HG02970 (cell line): Measurements from ENCODE around the gene CDH20.

Experiments
- ATAC-seq: cut with Tn5 transposase; IDR thresholded peaks from one replicate; pipeline ENCODE4 v1.9.1; 2021; ENCODE audit warnings: mild to moderate bottlenecking, moderate library complexity, moderate number of reproducible peaks; ENCODE audit not compliant: unreplicated experiment, low FRiP score

The CDH20 gene

DNA sequence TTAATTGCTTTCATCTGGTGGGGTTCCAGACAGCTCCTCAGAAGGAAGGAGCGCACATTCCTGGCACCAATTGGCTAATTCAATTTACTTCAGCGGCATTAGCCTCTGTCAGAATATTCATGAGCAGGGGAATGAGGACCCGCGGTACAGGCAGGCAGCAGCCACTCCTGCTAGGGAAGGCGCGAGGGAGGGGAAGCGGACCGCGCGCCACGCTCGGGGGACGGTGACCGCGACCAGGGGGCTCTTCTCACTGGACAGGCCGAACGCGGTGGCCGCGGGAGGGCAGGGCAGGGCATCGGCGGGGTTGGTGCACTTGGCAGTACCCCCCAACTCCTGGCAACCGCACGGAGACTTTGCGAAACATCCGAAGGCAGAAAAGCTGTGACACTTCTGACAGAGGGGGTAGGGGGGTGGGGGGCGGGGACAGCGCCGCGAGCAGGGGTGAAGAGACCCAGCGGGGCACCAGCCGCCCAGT is at the start of gene CDH20:
TSS of gene CDH20 (plus strand) at position 160 of the 475 bp plus-strand sequence.
- no peak for ATAC-seq

DNA sequence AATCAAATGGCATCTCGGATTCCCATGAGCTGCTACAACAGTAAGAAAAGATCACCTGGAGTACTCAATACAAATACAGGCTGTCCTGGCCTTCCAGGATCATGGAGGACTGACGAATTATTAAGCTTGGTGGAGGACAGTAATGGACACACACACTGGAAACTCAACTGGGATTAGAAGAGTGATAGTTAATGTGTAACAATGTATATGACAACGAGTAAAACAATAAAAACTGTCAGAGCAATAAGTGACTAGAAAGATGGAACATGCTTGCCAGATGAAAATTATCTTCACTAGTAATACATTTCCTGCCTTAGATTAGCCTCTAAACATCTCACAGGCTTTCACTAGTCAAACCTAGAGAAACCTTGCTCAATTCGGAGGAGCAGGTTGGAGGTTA is 49.2 kb upstream of the CDH20 start:
- ATAC-seq: no peak

DNA sequence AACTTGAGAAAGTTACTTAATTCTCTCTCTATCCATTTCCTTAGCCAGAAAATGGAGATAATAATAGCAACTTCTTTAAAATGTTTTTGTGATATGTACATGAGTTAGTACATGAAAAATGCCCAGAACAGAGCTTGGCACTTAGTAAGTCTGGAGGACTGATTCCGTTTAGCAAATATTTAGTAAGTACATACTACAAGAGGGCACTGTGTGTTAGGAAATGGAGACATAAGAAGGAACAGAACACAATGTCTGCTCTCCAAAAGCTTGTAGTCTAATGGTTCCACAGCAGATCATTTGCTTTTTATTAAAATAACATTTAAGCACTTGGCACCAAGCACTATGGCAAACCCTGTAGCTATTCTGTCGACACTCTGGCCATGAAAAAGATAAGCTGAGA is 47.5 kb upstream of the CDH20 start:
- ATAC-seq: no peak

DNA sequence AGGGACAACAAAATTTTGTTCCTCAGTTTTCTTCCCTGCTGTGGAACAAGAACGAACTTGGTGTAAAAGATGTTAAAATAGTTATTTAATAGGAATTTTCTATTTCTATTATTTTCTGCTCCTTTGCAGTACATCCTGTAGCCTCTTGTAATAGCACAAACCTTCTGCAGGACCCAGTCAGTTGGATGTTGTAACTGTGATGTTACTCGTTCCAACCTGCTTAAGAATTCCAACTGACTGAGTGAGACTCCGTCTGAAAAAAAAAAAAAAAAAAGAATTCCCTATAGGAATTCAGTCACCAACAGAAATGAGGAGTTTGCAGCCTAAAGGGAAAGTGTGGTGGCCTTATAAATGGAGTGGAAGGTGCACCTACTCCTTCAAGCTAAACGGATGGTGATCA is 46.4 kb upstream of the CDH20 start:
- ATAC-seq: no peak

DNA sequence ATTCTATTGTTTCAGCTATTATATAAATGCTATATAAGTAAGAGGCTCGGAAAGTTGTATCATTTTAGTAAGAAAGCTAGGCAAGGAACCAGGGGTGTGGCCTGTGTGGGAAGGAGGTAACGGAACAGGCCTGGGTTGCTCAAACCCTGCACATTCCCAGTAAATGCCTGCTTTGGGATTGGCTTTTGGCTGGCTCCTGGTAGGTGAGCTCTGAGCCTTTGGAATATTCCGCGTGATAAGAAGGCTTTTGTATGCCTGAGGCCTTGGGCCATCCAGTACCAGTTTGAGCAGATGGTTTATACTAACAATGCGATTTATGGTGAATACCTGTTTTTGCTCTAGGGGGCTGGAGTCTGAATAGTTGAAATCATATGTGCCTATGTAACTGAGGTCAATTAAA is 42.6 kb upstream of the CDH20 start:
- no peak for ATAC-seq

DNA sequence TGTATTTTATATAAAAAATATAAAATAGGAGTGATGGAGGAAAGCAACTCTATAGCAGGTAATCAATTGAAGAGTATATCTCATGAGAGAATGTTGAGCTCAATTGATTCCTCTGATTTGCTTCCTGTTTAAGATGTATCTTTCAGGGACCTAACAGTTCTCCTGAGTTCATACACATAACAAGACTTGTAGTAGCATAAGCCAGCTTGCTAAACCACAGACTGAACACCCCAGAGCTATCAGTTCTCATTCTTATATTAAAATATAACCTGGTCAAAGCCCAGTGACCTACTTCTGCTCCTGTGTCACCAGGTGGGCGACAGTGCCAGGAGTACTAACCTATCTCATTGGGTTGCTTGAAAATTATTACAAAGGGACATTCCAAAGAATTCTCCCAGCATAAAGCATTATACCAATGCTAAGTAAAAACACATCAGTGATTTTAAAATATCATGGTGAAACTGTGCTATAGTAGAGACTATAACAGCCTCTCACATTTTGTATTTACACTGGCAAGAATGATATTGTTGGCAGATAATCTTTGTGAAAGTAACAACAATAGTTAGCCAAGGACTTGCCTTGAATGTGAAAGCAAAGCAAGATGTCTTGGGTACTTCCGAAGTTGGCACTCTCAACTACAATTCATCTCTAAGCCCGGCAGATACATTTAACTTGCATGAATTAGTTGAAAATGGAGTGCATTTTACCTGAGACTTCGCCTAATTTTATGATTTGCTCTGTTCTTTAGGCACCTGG is 40.8 kb upstream of the CDH20 start:
- no peak for ATAC-seq

DNA sequence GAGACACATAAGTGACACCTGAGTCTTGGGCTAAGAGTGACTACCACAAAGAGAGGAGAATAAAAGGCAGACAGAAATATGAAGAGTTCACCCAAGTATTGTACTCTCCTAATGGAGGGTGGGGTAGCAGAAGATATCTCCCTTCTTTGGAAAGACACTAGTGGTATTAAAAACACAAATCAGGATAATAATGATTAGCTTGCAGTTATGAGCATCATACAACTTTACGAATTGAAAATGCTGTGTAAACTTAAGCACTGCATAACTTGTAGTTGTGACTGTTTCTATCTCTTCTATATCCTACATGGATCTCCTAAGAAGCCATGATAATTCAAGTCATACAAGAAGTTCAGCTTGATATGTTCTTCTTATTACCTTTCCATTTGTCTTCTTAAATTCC is 38.1 kb upstream of the CDH20 start:
- no peak for ATAC-seq

DNA sequence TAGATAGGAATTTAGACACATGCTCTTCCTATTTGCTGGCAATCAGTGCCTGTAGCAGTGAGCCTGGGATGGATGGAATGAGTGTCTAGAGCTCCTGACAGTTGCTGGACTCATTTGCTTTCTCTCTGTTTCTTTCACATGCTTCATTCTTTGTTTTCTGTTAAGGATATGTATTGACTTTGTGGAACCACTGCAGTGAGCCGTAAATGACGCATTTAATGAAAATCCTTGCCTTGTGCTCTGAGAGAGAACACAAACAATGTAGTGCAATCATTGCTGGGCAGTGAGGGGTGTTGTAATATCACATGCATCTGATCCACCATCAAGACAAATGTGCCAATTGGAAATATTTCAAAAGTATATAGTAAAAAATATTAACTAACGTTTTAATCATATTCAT is 25.2 kb upstream of the CDH20 start:
- ATAC-seq: no peak

DNA sequence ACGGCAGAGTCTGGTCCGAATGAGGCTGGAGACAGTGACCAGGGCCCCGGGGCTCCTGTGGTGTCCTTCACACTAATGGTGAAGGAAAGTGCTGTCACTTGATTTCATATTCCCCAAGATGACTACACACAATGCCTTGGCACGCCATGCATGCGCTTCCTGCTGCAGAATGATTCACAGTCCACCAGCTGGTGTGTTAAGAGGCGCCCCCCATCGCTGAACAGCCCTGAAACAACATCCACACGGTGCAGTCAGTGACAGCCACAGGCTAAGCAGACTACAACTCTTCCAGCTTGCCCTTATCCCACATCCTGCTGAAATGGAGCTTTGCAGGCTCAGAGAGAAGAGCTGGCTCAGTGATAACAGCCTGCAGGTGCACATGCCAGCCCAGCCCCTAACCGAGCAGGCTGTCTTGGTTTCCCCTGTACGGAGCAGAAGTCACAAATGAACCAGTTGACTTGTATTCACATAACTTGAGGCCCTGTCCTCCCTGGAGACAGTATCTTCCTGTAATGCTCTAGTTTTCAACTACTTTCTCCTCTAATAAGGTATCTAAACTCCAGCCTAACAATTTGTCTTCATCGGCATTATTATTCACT is 24.3 kb upstream of the CDH20 start:
- ATAC-seq: no peak

DNA sequence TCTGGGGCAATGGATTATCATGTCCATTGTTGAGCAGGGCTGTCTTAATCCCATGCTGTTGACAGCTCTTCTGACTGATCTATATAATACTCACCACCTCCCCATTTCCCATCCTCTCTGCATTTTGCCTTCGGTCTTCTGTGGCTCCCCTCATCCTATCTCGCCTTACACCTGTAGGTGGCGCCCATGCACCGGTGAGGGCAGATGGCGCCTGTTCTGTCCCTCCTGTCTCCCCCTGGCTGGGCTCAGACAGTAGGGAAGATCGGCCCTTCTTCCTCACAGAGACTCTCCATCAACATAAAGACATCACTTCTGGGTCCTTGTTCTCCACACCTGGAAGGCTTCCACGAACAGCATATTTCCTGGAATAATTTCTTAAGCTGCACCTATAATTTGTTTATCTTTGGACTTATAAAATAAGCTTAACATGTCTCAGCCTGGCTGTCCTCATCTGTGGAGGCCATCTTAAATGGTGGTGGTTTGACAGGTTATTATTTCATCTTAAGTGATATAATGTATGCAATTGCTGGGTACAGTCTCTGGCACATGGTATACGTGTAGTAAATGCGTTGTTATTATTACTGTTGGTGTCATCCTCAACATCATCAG is 10.9 kb upstream of the CDH20 start:
- ATAC-seq: peak; percentile 89

DNA sequence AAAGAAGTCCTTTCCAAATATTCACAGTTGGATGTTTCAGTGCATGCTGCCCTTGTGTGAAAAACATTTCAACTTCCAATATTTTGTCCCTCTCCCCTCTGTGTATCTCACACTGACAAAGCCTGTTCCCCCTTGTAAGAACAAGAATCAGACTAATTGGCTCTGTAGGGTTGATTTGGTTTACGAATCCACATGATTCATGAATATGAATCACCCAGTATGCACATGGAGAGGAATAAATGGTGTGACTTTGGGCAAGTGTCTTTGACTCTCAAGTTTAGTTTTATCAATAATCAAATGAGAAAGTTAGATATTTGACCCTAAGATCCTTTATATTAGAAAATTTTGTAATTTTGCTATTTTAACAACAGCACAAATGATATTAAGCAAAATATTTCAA is 9.3 kb upstream of the CDH20 start:
- ATAC-seq: no peak

DNA sequence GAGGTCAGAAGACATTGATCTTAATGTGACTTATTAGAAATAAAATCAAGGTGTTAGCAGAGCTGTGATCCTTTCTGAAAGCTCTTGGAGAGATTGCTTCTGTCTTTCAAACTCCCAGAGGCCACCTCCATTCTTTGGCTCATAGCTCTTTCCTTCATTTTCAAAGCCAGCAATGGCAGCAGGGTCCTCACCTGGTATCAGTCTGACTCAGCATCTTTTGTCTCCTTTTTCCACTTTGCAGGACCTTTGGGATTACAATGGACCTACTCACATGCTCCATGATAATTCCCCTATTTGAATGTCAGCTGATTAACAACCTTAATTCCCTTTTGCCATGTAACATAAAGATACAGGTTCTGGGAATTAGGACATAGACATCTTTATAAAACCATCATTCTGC is 6.8 kb upstream of the CDH20 start:
- ATAC-seq: no peak

DNA sequence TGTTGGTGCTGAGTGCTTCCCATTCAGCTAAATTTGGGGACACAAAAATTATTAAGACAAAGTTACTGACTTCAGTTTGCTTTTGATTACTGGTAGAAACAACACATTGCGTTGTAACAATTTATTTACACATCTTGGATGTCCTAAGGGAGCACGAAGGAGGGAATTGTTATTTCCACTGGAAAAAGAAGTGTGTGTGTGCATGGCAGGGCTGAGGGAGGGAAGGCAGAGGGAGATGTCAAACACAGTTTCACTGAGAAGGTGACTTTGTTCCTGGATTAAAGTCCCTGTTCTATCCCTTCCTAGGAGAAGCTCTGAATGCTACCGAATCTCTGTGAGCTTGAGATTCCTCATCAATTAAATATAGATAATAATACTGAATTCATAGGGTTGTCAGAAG is 3.8 kb upstream of the CDH20 start:
- no peak for ATAC-seq

DNA sequence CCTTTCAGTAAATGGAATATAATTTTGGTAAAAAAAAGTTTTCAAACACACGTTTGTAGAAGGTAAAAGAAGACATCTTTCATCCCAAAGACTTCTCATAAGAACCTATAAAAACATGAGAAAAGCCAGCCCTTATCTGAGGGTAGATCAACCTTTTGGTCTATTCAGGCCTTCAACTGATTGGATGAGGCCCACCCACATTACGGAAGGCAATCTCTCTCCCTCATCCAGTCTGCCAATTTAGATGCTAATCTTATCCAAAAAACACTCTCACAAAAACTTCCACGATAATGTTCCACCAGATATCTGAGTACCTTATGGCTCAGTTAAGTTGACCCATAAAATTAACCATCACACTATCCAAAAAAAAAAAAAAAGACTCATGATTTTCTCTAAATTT is 2.2 kb upstream of the CDH20 start:
- ATAC-seq: no peak

DNA sequence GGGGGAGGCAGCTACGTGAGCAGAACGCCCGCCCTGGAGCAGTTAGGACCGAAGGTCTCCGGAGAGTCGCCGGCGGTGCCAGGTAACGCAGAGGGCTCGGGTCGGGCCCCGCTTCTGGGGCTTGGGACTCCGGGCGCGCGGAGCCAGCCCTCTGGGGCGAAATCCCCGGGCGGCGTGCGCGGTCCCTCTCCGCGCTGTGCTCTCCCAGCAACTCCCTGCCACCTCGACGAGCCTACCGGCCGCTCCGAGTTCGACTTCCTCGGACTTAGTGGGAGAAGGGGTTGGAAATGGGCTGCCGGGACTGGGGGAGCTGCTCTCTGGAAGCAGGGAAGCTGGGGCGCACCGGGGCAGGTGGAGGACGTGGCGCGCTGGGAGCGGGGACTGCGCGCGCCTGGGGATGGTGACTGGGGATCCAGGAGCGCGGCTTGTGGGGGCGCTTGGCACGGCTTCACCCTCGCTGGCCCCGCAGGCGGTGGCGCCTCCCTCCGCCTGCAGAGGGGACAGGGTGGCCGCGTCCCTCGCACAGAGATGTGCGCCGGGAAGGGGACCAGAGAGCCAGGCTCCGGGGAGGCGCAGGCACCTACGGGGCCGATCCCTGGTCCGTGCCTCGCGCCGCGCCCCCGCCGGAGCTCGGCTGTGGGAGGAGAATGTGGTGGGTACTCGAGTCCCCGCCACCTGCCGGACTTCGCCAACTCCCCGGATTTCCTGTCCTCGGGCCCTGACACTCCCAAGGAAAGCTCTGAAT is 688 bp downstream of the CDH20 start:
- ATAC-seq: no peak

DNA sequence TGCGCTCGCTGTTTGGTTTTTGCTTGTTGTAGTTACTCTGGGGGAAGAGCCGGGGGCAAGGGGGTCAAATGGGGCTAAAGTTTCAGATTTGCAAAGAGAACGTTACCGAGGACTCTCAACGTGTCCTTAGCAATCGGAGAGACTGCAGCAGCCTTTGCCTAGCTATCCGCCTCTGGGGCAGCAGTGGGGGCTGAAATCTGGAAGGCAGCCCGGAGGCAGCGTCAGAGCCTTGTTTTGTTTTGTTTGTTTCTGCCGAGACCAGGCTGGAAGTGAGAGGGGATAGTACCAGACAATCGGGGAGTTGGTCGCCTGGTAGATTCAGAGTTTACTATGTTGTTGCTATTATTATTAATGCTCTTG is 1.2 kb downstream of the CDH20 start:
- no peak for ATAC-seq

DNA sequence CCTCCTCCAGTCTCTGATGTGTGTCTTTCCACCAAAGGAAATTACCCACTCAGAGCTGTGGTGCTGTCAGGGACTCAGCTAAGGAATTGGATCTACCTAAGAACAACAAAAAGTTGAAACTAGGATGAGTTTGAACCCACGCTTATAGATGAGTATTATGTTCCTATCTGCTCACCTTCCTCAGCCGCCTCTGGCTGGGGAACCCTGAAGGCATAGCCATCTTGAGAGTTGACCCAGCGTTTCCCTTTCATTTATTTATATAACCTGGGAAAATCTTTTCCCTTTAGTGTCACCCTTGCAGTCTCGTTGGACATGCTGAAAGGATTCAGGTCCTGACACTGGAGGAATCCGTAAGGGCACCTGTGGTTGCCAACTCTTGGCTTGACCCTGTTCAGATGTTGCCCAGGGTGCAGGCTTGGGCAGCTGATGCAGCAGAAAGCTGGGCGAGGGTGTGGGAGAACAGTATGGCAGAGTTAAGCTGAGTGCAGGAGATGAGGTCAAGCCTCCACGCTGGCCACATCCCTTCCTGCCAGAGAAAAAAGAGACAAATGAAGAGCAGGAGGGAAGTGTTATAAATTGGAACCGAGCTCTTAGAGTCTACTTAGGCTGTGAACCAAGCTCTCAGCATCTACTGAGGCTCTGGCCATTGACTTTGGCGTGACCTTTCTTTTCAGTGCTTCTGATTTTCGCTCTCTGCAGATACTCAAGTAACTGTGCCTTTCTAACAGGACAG is 1.9 kb downstream of the CDH20 start:
- ATAC-seq: no peak

DNA sequence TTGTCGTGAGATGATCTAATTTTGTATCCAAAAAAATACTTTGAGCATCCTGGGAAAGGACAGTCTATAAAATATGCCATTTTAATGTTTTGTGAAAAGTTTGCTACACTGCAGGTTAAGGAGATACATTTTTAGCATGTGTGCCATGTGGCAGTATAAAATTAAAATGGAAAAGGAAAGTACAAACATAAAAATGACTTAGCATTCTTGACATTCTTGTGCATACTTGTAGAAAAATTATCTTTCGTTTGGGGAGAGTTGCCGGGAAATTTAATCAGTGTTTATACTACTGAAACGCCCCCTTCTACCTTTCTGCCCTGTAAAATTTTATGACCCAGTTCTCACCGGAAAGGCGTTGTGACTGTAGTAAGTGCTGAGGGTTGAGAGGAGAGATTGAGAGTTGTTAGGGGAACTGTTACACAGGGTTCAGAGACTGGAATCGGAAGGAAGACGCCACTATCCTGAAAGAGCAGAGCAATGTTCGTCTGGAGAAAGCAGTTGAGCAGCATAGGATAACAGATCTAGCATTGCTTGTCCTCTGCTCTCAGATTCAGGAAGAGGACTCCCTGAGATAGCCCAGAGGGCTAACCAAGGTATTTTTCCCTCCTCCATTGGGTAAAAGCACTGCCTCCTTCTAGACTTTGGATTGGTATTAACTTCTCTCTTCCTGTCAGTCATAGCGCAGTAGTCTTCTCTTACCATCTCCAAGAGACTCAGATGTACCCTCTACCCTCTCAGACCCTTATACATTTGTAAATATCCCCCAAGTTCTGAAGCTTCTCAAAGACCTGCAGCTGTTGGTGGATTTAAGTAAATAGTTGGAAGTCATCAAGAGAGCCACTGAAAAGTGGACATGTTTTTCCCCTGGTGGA is 2.7 kb downstream of the CDH20 start:
- no peak for ATAC-seq

DNA sequence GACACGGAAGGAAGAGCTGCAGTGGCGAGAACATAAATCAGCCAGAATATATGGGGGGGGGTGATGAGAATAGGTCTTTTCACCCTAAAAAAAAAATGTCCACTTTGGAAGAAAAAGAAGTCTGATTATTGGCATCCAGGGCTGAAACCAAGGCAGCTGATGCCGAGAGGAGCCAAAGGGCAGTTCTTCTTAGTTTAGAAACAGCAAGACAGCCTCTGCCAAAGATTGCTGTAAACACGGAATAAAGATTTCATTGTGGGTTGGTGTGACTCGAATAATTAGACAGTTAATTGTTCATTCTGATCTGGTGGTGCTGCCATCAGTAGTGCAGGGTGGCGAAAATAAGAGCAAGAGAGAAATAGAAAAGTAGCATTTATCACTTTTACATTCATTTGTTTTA is 3.5 kb downstream of the CDH20 start:
- ATAC-seq: no peak

DNA sequence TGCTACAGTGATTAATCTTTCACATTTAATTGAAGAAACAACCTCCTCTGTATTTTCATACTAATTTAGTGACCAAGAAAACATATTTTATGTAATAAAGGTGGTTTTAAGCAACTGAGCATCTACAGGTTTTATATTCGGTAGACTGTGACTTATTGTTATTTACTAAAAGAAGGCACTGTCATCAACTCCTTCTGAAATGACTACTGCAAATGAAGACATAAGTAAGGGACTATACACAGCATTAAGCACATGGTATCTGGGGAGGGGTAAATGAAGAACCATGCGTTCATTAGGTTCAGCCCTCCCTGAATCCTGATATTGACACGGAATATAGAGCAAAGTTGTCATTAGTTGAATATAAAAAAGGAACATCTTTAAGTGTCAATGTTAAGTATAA is 4.3 kb downstream of the CDH20 start:
- no peak for ATAC-seq
